Epithelial cell of proximal tubule (primary cell): Measurements from ENCODE around the gene SH3PXD2A. TPM values are rescaled to one million over a fixed set of nuclear protein-coding genes. Genes with fewer than 3 reads are reported as not detected.

ENCODE experiments used
- DNase-seq: peaks from one replicate; pipeline ENCODE4 v3.0.0-alpha.2; 2011; ENCODE audit warnings: low read depth
- H3K4me3 ChIP-seq: 2 replicates; pipeline ENCODE4 v1.5.1; 2011; ENCODE audit warnings: low read depth, mild to moderate bottlenecking, low read length
- CTCF ChIP-seq: conservative IDR thresholded peaks from 2 replicates; pipeline ENCODE4 v1.5.1; 2012; ENCODE audit warnings: low read depth, mild to moderate bottlenecking, low read length
- total RNA-seq: library from RNA; depleted of rRNA; stranded (reverse); fragments of >200 nt; gene quantifications from 2 replicates; pipeline ENCODE4 v1.2.3, GENCODE V29; 2015

SH3PXD2A gene
- total RNA-seq, 1 donor from 2014 or later: 5.8 TPM

- H3K4me3 ChIP-seq: no peak overlapping the region
- no peak for DNase-seq
- TF ChIP-seq CTCF: no peak
Observed at GRCh38 chr10:103551619-103552602, 303.5 kb downstream of the SH3PXD2A start.

GRCh38 chr10:103550229-103550628 is 305.1 kb downstream of the SH3PXD2A start:
- no peak overlapping the region for H3K4me3 ChIP-seq
- no peak for TF ChIP-seq CTCF
- no peak for DNase-seq

- no peak overlapping the region for H3K4me3 ChIP-seq
- no peak for TF ChIP-seq CTCF
- no peak for DNase-seq
Observed at GRCh38 chr10:103549349-103549685, 306.1 kb downstream of the SH3PXD2A start.

GRCh38 chr10:103548581-103549348 is 306.6 kb downstream of the SH3PXD2A start:
- no peak overlapping the region for H3K4me3 ChIP-seq
- DNase-seq: no peak
- TF ChIP-seq CTCF: no peak

- no peak for DNase-seq
- no peak for TF ChIP-seq CTCF
Observed at GRCh38 chr10:103548006-103548405, 307.4 kb downstream of the SH3PXD2A start.

GRCh38 chr10:103547391-103547946 is 307.9 kb downstream of the SH3PXD2A start:
- no peak overlapping the region for H3K4me3 ChIP-seq
- TF ChIP-seq CTCF: no peak
- no peak for DNase-seq

More at GRCh38 chr10:103548006-103548405, 307.4 kb downstream of the SH3PXD2A start:
- H3K4me3 ChIP-seq: no peak overlapping the region
